DMS 273 (cell line): ENCODE measurements around the gene KDSR.

ENCODE experiments used
- DNase-seq: peaks from one replicate; lab custom pipeline; 2025; ENCODE audit not compliant: unreplicated experiment; lab: John Stamatoyannopoulos, UW

Gene KDSR

DNA sequence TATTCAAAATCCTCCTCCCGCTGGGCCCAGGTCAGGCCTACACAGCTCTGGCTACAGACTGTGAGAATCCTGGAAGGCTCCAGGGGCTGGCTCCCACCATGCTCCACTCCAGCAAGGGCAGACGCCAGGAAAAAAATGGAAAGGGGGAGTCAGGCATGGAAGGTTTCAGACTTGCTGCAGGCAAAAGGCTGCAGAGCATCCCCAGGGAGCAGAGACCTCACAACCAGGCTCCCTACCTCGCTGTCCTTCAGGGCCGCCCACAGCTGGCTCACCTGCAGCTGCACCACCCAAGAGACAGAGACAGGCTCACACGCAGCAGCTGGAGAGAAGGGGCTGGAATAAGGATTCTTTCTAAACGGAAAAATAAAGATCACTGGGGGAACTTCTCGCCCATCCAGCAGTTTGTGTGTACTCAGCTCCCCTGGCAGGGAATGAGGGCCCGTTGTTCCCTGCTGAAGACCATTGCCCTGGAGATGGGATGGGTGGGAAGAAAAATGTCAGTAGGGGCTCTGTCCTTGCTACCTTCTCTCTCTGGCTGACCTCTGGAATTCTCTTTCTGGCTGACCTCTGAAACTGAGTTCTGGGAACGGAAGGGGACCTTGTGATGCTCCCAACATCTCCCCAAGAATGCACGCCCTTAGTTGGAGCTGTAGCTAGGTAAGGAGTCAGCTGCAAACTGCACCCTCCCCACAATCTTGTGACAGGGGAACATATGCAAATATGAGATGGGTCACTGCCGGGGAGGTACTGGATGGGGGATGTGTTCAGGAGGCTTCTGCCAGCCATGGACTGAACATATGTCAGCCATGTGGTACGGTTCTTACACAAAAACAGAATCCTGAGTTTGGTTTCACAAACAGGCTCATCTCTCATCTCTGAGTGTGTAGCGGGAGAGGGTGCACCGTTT lies 81.9 kb downstream of the KDSR start:
- DNase-seq = peak; percentile 72

DNA sequence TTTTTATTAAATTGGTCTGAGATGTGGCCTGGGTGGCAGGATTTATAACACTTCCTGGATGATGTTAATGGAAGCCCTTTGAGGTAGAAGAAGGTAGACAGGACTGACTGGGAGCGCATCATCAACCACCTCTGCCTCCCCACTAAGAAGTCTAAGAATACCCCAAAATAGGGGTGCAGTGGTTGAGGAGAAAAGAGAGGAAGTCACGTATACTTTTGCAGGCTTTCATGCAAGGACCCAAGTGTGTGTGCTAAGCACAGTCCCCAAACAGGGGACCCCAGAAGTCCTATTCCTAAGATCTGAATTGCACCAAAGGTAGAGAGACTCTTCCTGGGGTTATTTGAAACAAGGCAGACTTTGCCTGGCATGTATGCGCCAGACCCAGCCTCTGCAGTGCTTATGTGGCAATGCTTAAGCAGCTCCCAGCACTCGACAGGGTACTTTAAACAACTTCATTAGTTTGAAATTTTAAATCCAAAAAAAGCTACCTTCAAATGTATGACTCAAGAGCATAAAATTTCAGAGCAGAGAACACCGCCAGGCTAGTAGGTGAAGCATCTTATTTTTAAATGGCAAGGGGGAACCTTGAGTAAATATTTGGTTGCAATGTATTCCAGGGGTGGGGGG lies 82.7 kb downstream of the KDSR start:
- DNase-seq = no peak

DNA sequence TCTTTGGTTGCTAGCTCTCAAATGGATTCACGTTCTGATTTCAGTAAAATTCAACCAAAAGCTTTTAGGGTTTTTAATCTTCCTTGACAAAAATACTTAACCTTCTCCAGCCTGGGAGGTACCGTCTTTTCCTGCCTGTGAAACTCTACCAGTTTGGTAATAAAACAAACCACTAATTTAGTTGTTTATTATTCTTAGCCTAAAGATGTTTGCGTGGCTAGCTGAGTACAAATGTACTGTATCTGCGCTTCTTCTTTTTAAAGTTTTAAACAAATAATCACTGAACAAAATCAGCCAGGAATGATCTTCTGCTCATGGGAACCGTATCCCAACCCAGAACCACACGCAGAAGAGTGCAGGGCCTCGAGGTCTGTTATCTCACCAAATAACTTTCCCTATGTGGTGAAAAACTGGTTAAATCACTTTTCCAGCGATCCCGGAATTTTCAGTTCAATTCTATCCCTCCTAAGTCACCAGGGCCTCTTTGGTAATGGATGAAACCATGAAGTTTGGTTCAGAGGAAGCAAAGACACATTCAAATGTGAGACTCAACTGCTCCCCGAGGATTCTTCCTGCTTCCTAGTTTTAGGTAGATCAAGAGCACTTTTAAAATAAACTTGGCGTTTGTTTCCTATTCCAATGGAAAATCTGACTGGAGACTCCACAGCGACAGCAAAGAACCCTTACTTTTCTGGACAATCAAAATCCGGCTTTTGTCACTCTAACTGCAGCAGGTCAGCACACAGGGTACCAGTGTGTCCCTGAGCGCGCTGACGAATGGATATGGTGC lies 83.5 kb downstream of the KDSR start:
- DNase-seq = no peak

DNA sequence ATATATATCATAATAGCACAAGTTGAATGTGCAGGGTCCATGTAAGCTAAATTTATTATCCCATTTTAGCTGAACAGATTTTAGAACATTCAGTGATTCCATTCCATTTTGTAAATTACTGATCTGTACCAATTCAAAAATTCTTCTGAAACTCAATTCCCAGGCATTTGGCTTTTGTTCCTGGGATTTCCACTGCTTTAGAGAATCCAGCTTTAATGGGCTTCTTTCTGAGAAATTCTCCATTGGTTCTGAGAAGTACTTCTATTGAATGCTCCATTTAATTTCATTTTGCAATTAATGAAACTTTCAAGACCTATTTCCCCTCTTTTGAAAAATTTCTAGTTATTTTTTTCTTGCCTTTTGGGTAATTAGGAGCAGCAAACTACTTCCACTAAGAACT lies 84.2 kb downstream of the KDSR start:
- DNase-seq = no peak
